GM23248 (cell line): ENCODE data around the gene DUSP16. TPM values are rescaled to one million over a fixed set of nuclear protein-coding genes. Genes with fewer than 3 reads are reported as not detected.
"Not testable (repeated sequence)": the region's sequence is repeated elsewhere in the genome, so short reads cannot be mapped to it uniquely, and the experiment has no call there.

Source experiments
- DNase-seq: peaks from one replicate; pipeline ENCODE4 v3.0.0-alpha.2; 2015
- H2AFZ ChIP-seq: fragments of 200-600 bp; sonication (generic); 2 replicates; pipeline ENCODE4 v1.6.1; 2016; ENCODE audit warnings: antibody characterized with exemption
- H3F3A ChIP-seq: fragments of 200-600 bp; sonication (generic); 2 replicates; pipeline ENCODE4 v1.6.1; 2016; ENCODE audit warnings: mild to moderate bottlenecking, antibody characterized with exemption, mixed run types; ENCODE audit not compliant: insufficient read depth
- H3K27ac ChIP-seq: fragments of 200-600 bp; sonication (generic); 2 replicates; pipeline ENCODE4 v1.5.1; 2016; ENCODE audit warnings: mild to moderate bottlenecking
- H3K27me3 ChIP-seq: fragments of 200-600 bp; sonication (generic); replicated peaks from 2 replicates; pipeline ENCODE4 v1.6.1; 2016; ENCODE audit warnings: mild to moderate bottlenecking; ENCODE audit not compliant: insufficient read depth
- H3K36me3 ChIP-seq: fragments of 200-600 bp; sonication (generic); 2 replicates; pipeline ENCODE4 v1.6.1; 2016; ENCODE audit warnings: low read depth, mild to moderate bottlenecking
- H3K4me1 ChIP-seq: fragments of 200-600 bp; sonication (generic); 2 replicates; pipeline ENCODE4 v1.6.1; 2016; ENCODE audit warnings: mild to moderate bottlenecking; ENCODE audit not compliant: insufficient read depth
- H3K4me2 ChIP-seq: fragments of 200-600 bp; sonication (generic); one replicate; pipeline ENCODE4 v1.6.1; 2016; ENCODE audit warnings: mild to moderate bottlenecking; ENCODE audit not compliant: unreplicated experiment
- H3K4me3 ChIP-seq: fragments of 200-600 bp; sonication (generic); 2 replicates; pipeline ENCODE4 v1.5.1; 2016; ENCODE audit warnings: mild to moderate bottlenecking
- H3K79me2 ChIP-seq: fragments of 200-600 bp; sonication (generic); 2 replicates; pipeline ENCODE4 v1.6.1; 2016; ENCODE audit warnings: mild to moderate bottlenecking; ENCODE audit not compliant: insufficient read depth
- H3K9ac ChIP-seq: fragments of 200-600 bp; sonication (generic); 2 replicates; pipeline ENCODE4 v1.6.1; 2016; ENCODE audit warnings: mild to moderate bottlenecking
- H3K9me2 ChIP-seq: fragments of 200-600 bp; sonication (generic); 2 replicates; pipeline ENCODE4 v1.6.1; 2016; ENCODE audit warnings: mixed run types, mild to moderate bottlenecking, moderate library complexity; ENCODE audit not compliant: insufficient read depth
- H3K9me3 ChIP-seq: fragments of 200-600 bp; sonication (generic); one replicate; pipeline ENCODE4 v1.6.1; 2017; ENCODE audit warnings: low read depth
- H4K20me1 ChIP-seq: fragments of 200-600 bp; sonication (generic); 2 replicates; pipeline ENCODE4 v1.6.0; 2016; ENCODE audit not compliant: insufficient read depth
- EZH2 ChIP-seq: fragments of 200-600 bp; sonication (generic); IDR thresholded peaks from 2 replicates; pipeline ENCODE4 v1.6.1; 2018; ENCODE audit warnings: antibody characterized with exemption, mild to moderate bottlenecking; ENCODE audit not compliant: insufficient read depth, poor library complexity, severe bottlenecking
- EZH2phosphoT487 ChIP-seq: fragments of 200-600 bp; sonication (generic); IDR thresholded peaks from 2 replicates; pipeline ENCODE4 v1.6.1; 2018; ENCODE audit warnings: antibody characterized with exemption, moderate library complexity, mild to moderate bottlenecking, low read depth; ENCODE audit not compliant: insufficient read depth
- WGBS, 2 experiments: methylation state at CpG; one replicate each; pipeline ENCODE4 v1.1.6; 2015 to 2017; ENCODE audit warnings: low lambda C conversion rate in 2 of 2, low coverage in 1 of 2; ENCODE audit errors: missing lambda C conversion rate in 2 of 2; 5-methylcytosine and 5-hydroxymethylcytosine counted together
- in situ Hi-C: fragments of 300-500 bp; cut with MboI; formaldehyde crosslinking; loops from 2 replicates; pipeline ENCODE4 v1.15.0; 2020
- polyA plus RNA-seq: library from polyadenylated mRNA; unstranded; fragments of >200 nt; fragmentation: Nextera tagmentation; extraction: Ambion mirVana; gene quantifications from 2 replicates; pipeline ENCODE4 v1.2.1, GENCODE V29; 2016
- total RNA-seq: library from RNA; depleted of rRNA; stranded (reverse); fragments of >200 nt; shearing (Covaris generic); gene quantifications from 2 replicates; pipeline ENCODE4 v1.2.3, GENCODE V29; 2014

Gene DUSP16
- total and polyA plus RNA-seq, 2 experiments from 2014 or later = 1.1 to 2.8 TPM

- no peaks in the 10 kb centered on the region for H3K27me3 ChIP-seq
- in situ Hi-C loops = no loop called here
- H3K9me2 ChIP-seq = no peaks in the 10 kb centered on the region
- peaks cover 54% of the 10 kb centered on the region for H3F3A ChIP-seq
- peak overlapping the region; percentile 94 for H3K27ac ChIP-seq
- no peaks in the 10 kb centered on the region for H4K20me1 ChIP-seq
- H3K4me1 ChIP-seq = peaks cover 49% of the 10 kb centered on the region
- 6% methylated on average over 11 of the region's 11 CpGs for WGBS, 2 experiments
- peaks cover 33% of the 10 kb centered on the region for H3K79me2 ChIP-seq
- no peak for TF ChIP-seq EZH2phosphoT487
- TF ChIP-seq EZH2 = no peak
- peak overlapping the region; percentile 97 for H3K4me2 ChIP-seq
- DNase-seq = peak; percentile 89
- peak overlapping the region; percentile 70 for H3K4me3 ChIP-seq
- peak overlapping the region; percentile 79 for H3K9ac ChIP-seq
- no peaks in the 10 kb centered on the region for H3K36me3 ChIP-seq
- no peaks in the 10 kb centered on the region for H3K9me3 ChIP-seq
- peak overlapping the region; percentile 74 for H2AFZ ChIP-seq
Measured at GRCh38 chr12:12505544-12506495, 56.8 kb downstream of the DUSP16 start.

DNA sequence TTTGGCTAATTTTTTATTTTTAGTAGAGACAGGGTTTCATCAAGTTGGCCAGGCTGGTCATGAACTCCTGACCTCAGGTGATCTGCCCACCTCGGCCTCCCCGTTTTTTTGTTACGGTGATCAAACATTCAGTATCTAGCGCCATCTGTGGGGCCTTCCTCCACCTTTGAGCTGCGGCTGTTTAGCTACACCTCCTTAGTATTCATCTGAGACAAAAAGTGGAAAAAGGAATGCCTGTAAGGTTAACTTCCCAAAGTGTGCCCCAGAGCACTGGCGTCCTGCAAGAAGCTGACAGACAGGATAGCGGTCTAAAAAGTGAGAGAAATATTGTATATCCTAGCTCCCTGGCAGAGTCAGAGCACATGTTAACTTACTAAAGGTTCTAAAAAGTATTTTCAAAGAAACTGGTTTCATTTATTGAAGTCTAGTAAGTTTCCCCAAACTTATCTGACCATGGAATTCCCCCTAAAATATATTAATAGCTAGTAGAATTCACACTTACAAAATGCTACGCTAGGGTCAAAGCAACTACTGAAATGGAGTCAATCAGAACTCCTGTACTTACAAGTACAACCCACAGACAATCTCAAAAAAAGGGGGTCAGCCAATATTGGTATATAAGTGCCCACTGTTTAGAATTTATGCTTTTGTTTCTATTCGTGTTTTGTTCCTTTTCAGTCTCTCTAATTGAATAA, 59.1 kb downstream of the DUSP16 start:
- H3K4me3 ChIP-seq = no peak overlapping the region
- no peak for DNase-seq
- H3K27ac ChIP-seq = no peak overlapping the region
- no peaks in the 10 kb centered on the region for H3K27me3 ChIP-seq
- in situ Hi-C loops = no loop called here
- H3K9ac ChIP-seq = no peak overlapping the region
- H3K4me2 ChIP-seq = no peak overlapping the region
- WGBS, 2 experiments = 97 to 98% methylated on average over 9 of the region's 9 CpGs
- no peaks in the 10 kb centered on the region for H4K20me1 ChIP-seq
- no peaks in the 10 kb centered on the region for H3K9me2 ChIP-seq
- H3K79me2 ChIP-seq = peaks cover 25% of the 10 kb centered on the region
- H3K9me3 ChIP-seq = no peaks in the 10 kb centered on the region
- no peaks in the 10 kb centered on the region for H3K36me3 ChIP-seq
- H3F3A ChIP-seq = peaks cover 35% of the 10 kb centered on the region
- no peak overlapping the region for H2AFZ ChIP-seq
- peaks cover 27% of the 10 kb centered on the region for H3K4me1 ChIP-seq
- TF ChIP-seq EZH2phosphoT487 = no peak
- TF ChIP-seq EZH2 = no peak

DNA sequence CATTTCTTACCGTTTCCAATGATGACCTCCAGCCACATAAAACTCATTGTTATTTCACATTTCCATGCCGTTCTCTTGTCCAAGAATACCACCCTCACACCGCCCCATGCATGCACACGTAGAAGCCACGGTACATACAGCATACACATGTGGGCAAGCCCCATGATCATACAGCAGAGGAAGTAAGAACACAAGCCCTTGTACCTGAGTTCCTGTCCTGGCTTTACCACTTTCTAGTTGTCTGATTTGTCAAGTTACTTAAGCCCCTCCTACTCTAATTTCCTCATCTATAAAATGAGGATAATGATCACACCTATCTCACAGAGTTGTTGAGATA, 59.9 kb downstream of the DUSP16 start:
- Histone ChIP-seq H3K36me3 (no peaks in the 10 kb centered on the region), H3K79me2 (peaks cover 22% of the 10 kb centered on the region), H3K9me3 (no peaks in the 10 kb centered on the region), H3K27ac (no peak overlapping the region), H3F3A (peaks cover 28% of the 10 kb centered on the region), H3K27me3 (no peaks in the 10 kb centered on the region), H3K4me3 (no peak overlapping the region), H3K9me2 (no peaks in the 10 kb centered on the region), H3K4me1 (peaks cover 24% of the 10 kb centered on the region), H3K4me2 (no peak overlapping the region), H4K20me1 (no peaks in the 10 kb centered on the region), H3K9ac (no peak overlapping the region), H2AFZ (no peak overlapping the region)
- in situ Hi-C loops = no loop called here
- no peak for TF ChIP-seq EZH2
- WGBS, 2 experiments = 92 to 98% methylated on average over 5 of the region's 5 CpGs
- no peak for DNase-seq

DNA sequence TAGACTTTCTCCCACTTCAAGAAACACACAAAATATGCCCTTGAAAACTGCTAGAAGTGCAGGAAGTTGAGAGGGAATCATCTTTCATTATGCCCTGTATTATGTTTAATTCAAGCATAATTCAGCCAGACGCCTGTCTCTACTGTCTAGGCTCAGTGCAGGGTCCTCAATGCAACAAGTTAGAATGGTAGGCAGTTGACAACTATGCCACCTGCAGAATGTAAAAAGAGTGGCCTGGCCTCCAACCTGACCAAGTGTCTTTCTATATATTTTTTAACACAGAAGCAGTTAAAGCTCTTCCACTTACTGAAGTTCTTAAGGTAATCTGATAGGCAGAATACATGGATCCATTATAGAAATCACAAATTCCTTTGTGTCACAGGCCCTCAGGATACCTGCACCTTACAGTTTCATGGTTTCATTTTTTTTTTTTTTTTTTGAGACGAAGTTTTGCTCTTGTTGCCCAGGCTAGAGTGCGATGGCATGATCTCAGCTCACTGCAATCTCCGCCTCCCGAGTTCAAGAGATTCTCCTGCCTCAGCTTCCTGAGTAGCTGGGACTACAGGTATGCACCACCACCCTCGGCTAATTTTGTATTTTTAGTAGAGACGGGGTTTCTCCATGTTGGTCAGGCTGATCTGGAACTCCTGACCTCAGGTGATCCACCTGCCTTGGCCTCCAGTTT, 60.4 kb downstream of the DUSP16 start:
- Histone ChIP-seq H3F3A (peaks cover 25% of the 10 kb centered on the region), H3K4me1 (peaks cover 22% of the 10 kb centered on the region), H3K79me2 (peaks cover 17% of the 10 kb centered on the region)
- H3K4me3 ChIP-seq, H3K9me2 ChIP-seq, H3K36me3 ChIP-seq, H3K4me2 ChIP-seq, in situ Hi-C loops, H3K9me3 ChIP-seq, H4K20me1 ChIP-seq, H3K9ac ChIP-seq, H2AFZ ChIP-seq, H3K27me3 ChIP-seq, H3K27ac ChIP-seq, DNase-seq: not testable (repeated sequence)
- 92 to 99% methylated on average over 7 of the region's 7 CpGs for WGBS, 2 experiments
